GM12892 (cell line): Measurements from ENCODE around the gene VAMP2.

Experiments
- POLR2A ChIP-seq: IDR thresholded peaks from 2 replicates; pipeline ENCODE4 v1.6.1; 2011; ENCODE audit warnings: low read depth, low read length, control low read depth
- POLR2AphosphoS5 ChIP-seq: IDR thresholded peaks from 2 replicates; pipeline ENCODE4 v1.6.1; 2011; ENCODE audit warnings: low read depth, low read length, control low read depth
- TAF1 ChIP-seq: IDR thresholded peaks from 2 replicates; pipeline ENCODE4 v1.6.1; 2011; ENCODE audit warnings: low read depth, mild to moderate bottlenecking, control low read depth, low read length, borderline replicate concordance

DNA sequence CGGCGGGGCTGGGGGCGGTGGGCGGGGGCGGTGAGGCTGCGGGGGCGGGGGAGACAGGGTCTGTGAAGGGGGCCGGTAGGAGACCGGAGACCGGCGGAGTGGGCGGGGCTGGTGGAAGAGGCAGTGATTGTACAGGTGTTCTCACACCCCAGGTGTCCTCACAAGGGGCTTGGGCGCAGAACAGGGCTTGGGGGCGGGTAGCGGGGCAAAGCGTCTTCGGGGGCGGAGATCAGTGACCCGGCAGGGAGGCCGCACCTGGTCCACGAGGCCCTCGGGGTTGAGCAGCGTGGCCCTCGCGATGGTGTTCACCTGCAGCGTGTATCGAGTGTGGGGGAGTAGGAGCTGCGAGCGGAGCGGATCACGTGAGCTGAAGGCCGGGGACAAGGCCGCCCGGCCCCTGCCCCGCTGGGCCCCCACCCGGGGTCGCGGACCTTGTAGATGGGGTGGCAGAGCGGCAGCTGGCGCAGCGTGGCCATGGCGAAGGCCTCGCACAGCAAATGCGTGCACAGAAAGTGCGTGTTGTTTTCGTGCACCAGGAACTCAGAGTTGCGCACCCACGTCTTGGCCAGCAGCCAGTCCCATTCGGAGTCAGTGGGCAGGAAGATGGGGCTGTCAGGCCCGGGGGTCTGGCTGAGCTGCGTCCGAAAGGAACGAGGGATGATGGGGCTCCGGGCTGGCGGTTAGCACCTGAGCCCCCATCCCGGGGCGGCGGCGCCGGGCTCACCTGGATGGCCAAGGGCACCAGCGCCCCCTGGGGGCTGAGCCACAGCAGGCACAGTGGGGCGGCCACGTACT lies 52.9 kb downstream of the VAMP2 start:
- TF ChIP-seq POLR2A = no peak
- TF ChIP-seq TAF1 = no peak
- no peak for TF ChIP-seq POLR2AphosphoS5
